ENCODE measurements around the gene ANKRD63.

ANKRD63 gene

GRCh38 chr15:40279437-40280141 is 3.3 kb downstream of the ANKRD63 start:
- peak; percentile 37 for DNase-seq

DNA sequence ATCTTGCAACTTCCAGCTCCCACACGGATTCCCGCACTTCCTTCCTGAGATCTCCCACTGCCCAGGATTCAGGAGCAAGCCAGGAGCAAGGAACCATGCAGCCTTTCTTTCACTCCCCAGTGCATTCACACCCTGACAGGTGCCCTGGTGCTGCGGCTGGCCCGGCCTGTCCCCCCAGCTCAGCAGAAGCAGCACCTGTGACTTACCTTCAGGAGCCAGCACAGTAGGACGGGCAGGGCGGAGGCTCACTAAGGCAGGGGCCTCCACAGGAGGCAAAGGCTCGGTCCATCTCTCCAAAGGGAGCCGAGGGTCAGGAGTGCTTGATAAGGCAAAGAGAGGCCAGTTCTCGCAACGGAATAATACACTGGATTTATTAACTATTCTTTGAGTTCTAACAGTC is 4.8 kb downstream of the ANKRD63 start:
- no peak for DNase-seq

DNA sequence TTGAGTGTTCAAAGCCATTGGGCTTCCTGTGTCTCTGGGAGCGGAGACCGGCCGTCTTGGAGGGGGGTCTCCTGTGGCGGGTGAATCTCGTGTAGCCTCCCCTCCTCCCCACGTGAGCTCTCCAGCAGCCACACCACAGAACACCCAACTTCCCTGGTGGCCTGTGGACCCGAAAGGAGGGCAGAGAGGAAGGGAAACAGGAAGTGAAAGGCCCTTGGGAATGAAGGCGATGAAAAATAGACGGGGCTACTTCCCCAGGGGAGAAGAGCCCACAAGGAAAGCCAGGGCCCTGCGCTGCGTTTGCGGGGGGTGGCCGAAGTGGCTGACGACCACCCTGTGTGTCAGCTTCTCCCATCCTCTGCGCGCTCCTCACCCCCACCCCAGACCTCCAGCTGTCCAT is 5.4 kb downstream of the ANKRD63 start:
- DNase-seq: no peak

DNA sequence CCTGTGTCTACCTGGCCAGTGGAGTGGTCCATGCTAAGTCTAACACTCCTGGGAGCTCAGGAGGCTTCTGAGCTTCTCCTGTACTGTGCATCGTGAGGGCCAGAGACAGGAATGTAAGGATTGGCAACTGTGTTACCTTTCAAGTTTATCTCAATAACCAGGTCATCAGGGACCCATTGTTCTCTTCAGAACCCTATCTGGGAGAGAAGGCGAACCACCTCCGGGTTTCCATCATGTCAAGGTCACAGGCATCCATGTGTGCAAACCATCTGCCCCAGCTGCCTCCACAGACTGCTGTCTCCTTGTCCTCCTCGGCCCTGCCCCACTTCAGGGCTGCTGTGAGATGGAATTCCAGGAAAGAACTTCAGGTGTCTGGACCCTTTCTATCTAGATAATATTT is 5.9 kb downstream of the ANKRD63 start:
- no peak for DNase-seq

- DNase-seq: no peak
Measured at GRCh38 chr15:40275954-40276353, 6.9 kb downstream of the ANKRD63 start.

DNA sequence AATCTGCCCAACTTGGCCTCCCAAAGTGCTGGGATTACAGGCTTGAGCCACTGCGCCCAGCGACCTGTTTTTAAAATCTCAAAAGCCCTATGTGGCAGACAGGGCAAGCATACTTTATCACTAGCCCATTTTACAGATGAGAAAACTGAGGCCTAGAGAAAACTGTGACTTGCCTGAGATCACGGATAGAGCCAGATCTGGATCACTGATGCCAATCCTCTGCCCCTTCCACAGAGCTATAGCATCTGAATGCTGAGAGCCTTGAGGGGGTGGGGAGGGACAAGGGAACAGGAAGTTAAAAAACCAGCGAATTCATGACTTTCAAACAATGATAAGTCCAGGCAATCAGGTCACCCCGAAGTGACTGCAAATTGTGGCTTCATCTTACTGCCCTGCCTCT is 7.3 kb downstream of the ANKRD63 start:
- DNase-seq: no peak

DNA sequence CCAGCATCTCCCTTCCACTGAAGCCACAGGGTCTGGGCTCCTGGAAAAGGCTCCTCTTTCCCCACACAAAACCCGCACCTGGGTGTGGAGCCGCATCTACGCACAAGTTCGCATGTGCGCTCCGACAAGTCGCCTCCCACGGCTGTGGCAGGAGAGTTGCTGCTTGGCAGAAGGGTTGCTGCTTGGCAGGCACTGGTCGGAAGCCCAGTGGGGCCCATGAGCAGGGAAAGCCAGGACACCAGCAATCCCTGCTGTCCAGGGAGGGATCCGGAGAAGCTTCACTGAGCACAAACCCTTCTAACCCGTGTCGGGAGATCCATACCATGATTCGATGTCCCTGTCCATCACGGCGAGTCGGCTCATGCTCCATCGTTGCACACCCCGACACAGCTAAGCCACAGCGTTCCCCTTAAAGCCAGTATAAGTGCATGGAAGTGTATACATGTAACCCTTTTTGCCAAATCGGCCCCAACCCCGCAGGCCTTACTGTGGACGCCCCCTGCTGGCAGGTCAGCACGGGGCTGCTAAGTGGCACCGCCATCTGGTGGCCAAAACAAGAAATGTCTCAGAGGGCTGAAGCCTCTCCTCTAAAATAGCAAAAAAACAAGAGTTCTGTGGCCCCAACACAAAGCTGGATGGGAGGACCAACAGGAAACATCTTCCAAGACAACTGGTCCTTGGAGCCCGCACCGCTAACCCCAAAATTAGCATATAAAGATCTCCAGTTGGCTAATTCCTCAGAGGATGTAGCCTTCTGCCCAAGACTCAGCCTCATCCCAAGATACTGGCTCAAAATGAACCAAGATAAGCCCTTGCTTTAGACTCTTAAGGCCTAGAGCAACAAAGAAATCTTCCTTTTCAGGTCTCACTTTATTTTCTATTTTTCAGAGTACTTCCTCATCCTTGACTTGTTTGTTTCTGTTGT is 8.3 kb downstream of the ANKRD63 start:
- DNase-seq: peak; percentile 70

GRCh38 chr15:40273428-40273827 is 9.4 kb downstream of the ANKRD63 start:
- DNase-seq: no peak

DNA sequence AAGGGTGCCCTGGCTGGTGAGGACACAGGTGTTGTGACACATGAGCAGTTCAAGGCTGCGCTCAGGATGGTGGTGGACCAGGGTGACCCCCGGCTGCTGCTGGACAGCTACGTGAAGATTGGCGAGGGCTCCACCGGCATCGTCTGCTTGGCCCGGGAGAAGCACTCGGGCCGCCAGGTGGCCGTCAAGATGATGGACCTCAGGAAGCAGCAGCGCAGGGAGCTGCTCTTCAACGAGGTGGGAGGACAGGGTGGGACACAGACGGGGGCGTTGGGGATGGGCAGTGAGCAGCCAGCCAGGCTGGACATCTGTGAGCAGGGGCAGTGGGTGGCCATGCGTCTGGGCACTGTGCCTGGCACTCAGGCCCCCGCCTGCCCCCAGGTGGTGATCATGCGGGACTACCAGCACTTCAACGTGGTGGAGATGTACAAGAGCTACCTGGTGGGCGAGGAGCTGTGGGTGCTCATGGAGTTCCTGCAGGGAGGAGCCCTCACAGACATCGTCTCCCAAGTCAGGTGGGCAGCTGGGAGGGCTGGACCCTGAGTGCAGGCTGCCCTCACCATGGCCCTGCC is 10.3 kb downstream of the ANKRD63 start:
- no peak for DNase-seq

DNA sequence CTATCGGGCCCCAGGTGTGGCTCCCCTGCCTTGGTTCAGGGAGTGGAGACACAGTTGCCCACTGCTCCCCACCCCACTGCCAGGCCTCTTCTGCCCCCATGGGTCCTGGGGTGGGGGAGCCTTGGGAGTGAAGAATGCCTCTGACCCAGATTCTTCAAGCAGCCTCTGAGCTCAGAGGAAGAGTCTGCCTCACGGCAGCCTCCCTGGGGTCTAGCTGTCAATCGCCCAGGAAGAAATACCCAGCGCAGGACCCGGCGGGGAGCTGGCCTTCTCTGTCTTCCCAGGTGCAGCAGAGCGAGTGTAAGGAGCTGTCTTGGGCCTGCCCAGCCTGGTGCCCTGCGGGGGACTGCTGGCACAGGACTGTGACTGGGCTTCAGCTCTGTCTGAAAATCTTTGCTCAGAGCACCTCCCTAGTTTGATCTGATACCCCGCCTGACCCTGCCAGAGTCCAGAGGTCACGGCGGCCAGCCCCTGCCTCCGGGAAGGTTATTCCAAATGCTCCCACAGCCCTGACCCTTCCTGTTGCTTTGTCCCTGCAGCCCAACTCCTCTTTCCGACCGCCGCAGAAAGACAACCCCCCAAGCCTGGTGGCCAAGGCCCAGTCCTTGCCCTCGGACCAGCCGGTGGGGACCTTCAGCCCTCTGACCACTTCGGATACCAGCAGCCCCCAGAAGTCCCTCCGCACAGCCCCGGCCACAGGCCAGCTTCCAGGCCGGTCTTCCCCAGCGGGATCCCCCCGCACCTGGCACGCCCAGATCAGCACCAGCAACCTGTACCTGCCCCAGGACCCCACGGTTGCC is 11.0 kb downstream of the ANKRD63 start:
- DNase-seq: no peak

DNA sequence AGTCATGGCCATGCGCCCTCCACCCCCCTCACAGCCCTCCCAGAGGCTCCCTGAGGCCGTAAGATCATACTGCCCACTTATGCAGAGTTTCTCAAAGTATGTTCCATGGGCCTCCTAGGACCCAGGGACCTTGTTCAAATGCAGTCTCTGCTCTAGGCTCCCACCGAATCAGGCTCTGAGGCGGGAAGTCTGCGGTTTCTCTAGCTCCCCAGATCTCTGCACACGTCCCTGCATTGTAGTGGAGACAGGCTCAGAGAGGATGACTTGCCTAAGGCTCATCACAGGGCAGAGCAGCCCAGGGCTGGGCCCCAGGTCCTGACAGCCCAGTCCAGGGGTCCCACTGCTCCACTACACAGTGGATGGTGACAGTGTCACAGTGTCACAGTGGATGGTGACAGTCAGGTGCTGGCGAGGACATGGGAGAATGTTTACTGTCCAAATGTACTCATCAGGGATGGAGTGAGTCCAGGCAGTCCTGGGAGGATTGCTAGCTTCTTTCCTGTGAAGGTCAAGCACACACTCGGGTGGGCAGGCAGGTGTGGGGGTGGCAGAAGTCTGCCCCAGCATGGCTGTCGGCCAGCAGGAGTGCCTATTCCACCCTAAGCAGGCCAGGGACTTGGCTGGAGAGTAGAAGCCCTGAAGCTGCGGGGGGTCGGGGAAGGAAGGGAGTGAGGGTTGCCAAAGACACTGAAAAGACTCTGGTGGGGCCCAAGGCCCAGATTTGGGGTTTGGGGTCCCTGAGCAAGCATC is 12.4 kb downstream of the ANKRD63 start:
- no peak for DNase-seq

- no peak for DNase-seq
Measured at GRCh38 chr15:40269604-40270003, 13.3 kb downstream of the ANKRD63 start.

GRCh38 chr15:40267670-40268069 is 15.2 kb downstream of the ANKRD63 start:
- no peak for DNase-seq

- DNase-seq: peak; percentile 88
Measured at GRCh38 chr15:40266828-40267304, 16.0 kb downstream of the ANKRD63 start.

GRCh38 chr15:40265875-40266274 is 17.0 kb downstream of the ANKRD63 start:
- DNase-seq: no peak

GRCh38 chr15:40265355-40265754 is 17.5 kb downstream of the ANKRD63 start:
- no peak for DNase-seq

DNA sequence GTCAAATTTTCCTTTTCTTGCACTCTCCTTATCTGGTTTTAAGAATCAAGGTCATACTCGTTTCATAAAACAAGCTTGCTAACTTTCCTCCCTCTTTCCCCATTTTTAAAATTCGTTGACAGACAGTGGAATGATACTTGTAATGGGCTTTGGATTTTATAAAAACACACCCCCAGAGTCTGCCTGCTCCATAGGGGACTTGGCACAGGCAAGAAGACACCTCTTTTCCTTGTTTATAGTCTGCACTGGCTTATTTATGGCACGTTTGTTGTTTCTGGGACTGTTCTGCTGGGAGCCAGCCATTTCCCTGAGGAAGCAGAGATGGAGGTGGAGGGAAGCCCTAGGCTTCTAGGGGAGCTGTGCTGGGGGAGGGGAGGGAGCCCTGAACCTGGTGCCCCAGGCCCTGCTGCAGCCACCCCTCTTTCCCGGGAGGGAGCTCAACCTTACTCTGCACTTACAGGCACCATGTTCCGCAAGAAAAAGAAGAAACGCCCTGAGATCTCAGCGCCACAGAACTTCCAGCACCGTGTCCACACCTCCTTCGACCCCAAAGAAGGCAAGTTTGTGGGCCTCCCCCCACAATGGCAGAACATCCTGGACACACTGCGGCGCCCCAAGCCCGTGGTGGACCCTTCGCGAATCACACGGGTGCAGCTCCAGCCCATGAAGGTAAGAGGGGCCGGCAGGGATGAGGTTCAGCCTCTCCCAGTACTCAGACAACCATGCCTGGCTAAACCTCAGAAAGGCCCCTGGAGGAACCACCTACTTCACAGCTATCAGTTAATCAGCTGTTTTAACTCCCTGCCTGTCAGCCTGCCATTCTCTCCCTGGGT is 18.3 kb downstream of the ANKRD63 start:
- DNase-seq: no peak

DNA sequence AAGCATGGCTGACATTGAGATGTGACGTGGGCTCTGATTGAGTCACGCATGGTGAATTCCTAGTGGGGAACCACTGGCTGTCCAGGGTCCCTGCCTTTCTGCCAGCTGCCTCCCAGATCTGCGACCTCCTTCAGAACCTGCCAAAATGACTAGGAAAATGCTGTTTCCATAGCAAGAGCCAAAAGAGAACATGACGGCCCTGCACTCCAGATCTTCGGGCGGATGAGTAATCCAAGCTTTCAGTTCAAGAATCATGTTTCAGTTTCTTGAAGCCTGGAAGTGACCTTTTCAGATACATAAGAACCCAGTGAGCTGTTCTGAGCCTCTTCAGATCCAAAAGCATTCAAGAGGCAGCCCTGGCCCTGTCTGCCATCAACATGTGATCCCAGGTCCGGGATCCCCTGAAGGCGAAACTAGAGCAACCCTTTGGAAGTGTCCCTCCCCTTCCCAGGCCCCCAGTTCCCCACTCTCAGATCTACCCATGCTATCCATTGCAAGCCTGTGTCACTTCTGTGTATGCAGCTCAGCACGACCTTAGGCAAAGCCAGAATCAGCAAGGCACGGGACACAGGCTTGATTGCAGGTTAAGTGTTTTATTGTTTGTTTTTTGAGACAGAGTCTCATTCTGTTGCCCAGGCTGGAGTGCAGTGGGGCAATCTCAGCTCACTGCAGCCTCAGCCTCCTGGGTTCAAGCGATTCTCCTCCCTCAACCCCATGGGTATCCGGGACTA is 19.7 kb downstream of the ANKRD63 start:
- peak; percentile 24 for DNase-seq

- no peak for DNase-seq
Measured at GRCh38 chr15:40259021-40259420, 23.8 kb downstream of the ANKRD63 start.

GRCh38 chr15:40258544-40258943 is 24.3 kb downstream of the ANKRD63 start:
- no peak for DNase-seq

Data from fibroblast of skin of back (primary cell).